CD4-positive, alpha-beta T cell (primary cell): Measurements from ENCODE around the gene SLC25A47. TPM values are rescaled to one million over a fixed set of nuclear protein-coding genes. Genes with fewer than 3 reads are reported as not detected.

Source experiments
- ATAC-seq: fragments of 200-7000 bp; cut with Tn5 transposase; one replicate; pipeline ENCODE4 v1.10.0; 2022; ENCODE audit warnings: mild to moderate bottlenecking; ENCODE audit not compliant: poor library complexity
- CTCF ChIA-PET: fragments of 350-600 bp; sonication (Branson Sonifier 250); formaldehyde crosslinking; loops from one replicate; lab custom pipeline; 2021; ENCODE audit warnings: antibody characterized with exemption, inconsistent platforms; lab: Charles Lee
- POLR2A ChIA-PET: fragments of 350-600 bp; sonication (Branson Sonifier 250); formaldehyde crosslinking; loops from one replicate; lab custom pipeline; 2021; ENCODE audit warnings: antibody characterized with exemption, inconsistent platforms; lab: Charles Lee
- DNase-seq, 14 experiments: peaks; one replicate each; pipeline ENCODE4 v3.0.0-alpha.2; 2013 to 2020; ENCODE audit warnings: mixed read lengths in 2 of 14
- H3K27ac ChIP-seq, 2 donors: one replicate each; pipeline versions ENCODE4 v1.5.1 to v1.7.0; 2013; ENCODE audit warnings: low read length in 2 of 2, low read depth in 1 of 2, mild to moderate bottlenecking in 1 of 2
- H3K27me3 ChIP-seq, 2 experiments: 1 replicate in 1 of 2; 2 replicates in 1 of 2; pipeline versions ENCODE4 v1.6.1 to v1.7.0; 2013; ENCODE audit warnings: low read length in 2 of 2, control low read depth in 1 of 2, mild to moderate bottlenecking in 1 of 2, moderate library complexity in 1 of 2; ENCODE audit not compliant: insufficient read depth in 2 of 2, control insufficient read depth in 1 of 2
- H3K36me3 ChIP-seq: one replicate; pipeline ENCODE4 v1.6.1; 2013; ENCODE audit warnings: low read length, control low read depth; ENCODE audit not compliant: insufficient read depth
- H3K4me1 ChIP-seq: one replicate; pipeline ENCODE4 v1.6.1; 2013; ENCODE audit warnings: low read length, control low read depth; ENCODE audit not compliant: insufficient read depth
- H3K4me3 ChIP-seq: one replicate; pipeline ENCODE4 v1.5.1; 2013; ENCODE audit warnings: mild to moderate bottlenecking, low read length, moderate library complexity
- H3K9me3 ChIP-seq, 2 experiments: 1 replicate in 1 of 2; 2 replicates in 1 of 2; pipeline versions ENCODE4 v1.6.1 to v1.7.0; 2013; ENCODE audit warnings: low read length in 2 of 2, mild to moderate bottlenecking in 2 of 2, control low read depth in 1 of 2, moderate library complexity in 1 of 2; ENCODE audit not compliant: control insufficient read depth in 1 of 2, insufficient read depth in 1 of 2
- H3K27ac Mint-ChIP-seq: one replicate; pipeline ENCODE4 v1.8.0; 2020; ENCODE audit warnings: mixed read lengths
- H3K27me3 Mint-ChIP-seq: one replicate; pipeline ENCODE4 v1.8.0; 2021; ENCODE audit warnings: mixed read lengths
- H3K36me3 Mint-ChIP-seq: one replicate; pipeline ENCODE4 v1.8.0; 2021; ENCODE audit warnings: low read depth, mixed read lengths
- H3K4me1 Mint-ChIP-seq: one replicate; pipeline ENCODE4 v1.8.0; 2021; ENCODE audit warnings: low read depth, mixed read lengths
- H3K4me3 Mint-ChIP-seq: one replicate; pipeline ENCODE4 v1.8.0; 2020; ENCODE audit warnings: mild to moderate bottlenecking, mixed read lengths
- H3K9me3 Mint-ChIP-seq: one replicate; pipeline ENCODE4 v1.8.0; 2020; ENCODE audit warnings: mixed read lengths
- CTCF ChIP-seq: fragments of 200-600 bp; IDR thresholded peaks from one replicate; pipeline ENCODE4 v1.8.0; 2022; ENCODE audit warnings: antibody characterized with exemption, mild to moderate bottlenecking
- intact Hi-C, 2 experiments: fragments of 100-400 bp; cut with DNase I in 1 of 2; cut with micrococcal nuclease in 1 of 2; formaldehyde crosslinking; loops; one replicate each; pipeline versions ENCODE4 v1.15.1 to v1.9.0; 2023 to 2025; cut with DNase I, micrococcal nuclease
- total RNA-seq, 174 experiments: library from RNA in 2 of 174; stranded (reverse) in 2 of 174; gene quantifications; one replicate each; pipeline ENCODE4 v1.2.3 and lab custom pipeline; 2021 to 2026

Gene SLC25A47
- total RNA-seq, 2 experiments from 2014 or later: not detected

DNA sequence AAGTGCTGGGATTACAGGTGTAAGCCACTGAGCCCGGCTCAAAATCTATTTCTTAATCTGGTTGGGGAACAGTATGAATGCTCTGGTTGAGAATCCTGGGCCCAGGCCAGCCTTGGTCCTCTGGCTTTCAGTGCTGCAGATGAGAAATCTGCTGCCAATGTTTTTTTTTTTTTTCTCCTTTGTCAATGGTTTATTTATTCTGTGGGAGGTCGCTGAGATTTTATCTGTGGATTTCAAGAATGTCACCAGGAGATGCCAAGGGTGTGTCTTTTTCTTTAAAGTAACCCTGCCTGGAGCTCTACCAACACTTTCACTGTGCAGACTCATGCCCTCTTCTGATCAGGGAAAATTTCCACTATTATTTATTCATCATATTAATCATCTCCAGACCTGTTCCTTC lies 20.5 kb upstream of the SLC25A47 start:
- Mint-ChIP-seq H3K9me3 (no peaks in the 10 kb centered on the region), H3K27me3 (peaks cover 10% of the 10 kb centered on the region), H3K4me1 (peaks cover 9% of the 10 kb centered on the region), H3K27ac (no peak overlapping the region), H3K36me3 (no peaks in the 10 kb centered on the region), H3K4me3 (peak overlapping the region; percentile 30)
- no peak overlapping the region for H3K4me3 ChIP-seq
- TF ChIP-seq CTCF: no peak
- H3K27ac ChIP-seq: no peak overlapping the region
- ATAC-seq: no peak
- no peak for DNase-seq
- H3K9me3 ChIP-seq: no peaks in the 10 kb centered on the region
- CTCF ChIA-PET: interaction anchor here (1.7 kb wide), 1 partner anchor 26 kb away, joined by 3 read pairs; no protein-coding TSS in a partner anchor
- intact Hi-C loops: no loop called here
- peaks cover 4 to 6% of the 10 kb centered on the region in 2 experiments for H3K27me3 ChIP-seq
- H3K36me3 ChIP-seq: no peaks in the 10 kb centered on the region
- peaks cover 33% of the 10 kb centered on the region for H3K4me1 ChIP-seq
- POLR2A ChIA-PET: no interaction called here

DNA sequence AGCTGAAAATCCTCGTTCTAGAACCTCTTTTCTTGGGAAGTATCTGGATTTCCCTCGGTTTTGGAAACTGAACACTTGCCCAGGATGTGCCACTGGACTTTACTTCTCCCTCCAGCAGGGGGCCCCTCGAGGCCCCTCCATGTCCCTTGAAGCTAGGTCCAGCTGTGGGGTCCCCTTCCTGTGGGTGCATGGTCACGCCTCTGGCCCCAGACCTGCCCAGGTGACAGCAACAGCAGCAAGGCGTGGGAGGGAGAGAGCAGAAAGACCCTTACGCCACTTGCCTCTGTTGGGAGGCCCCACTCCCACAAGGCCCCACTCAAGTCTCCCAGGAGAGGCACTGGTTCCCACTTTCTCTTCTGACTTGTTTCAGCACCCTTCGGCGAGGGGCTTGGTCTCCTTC lies 20.0 kb upstream of the SLC25A47 start:
- peaks cover 29% of the 10 kb centered on the region for H3K4me1 ChIP-seq
- no peak overlapping the region for H3K4me3 Mint-ChIP-seq
- no peak overlapping the region for H3K27ac Mint-ChIP-seq
- H3K9me3 ChIP-seq: no peaks in the 10 kb centered on the region
- peaks cover 10% of the 10 kb centered on the region for H3K27me3 Mint-ChIP-seq
- H3K36me3 Mint-ChIP-seq: no peaks in the 10 kb centered on the region
- H3K27ac ChIP-seq: no peak overlapping the region
- H3K4me3 ChIP-seq: no peak overlapping the region
- H3K27me3 ChIP-seq: peaks cover 4 to 6% of the 10 kb centered on the region in 2 experiments
- peak; percentile 48 for TF ChIP-seq CTCF
- ChIA-PET CTCF (interaction anchor here (0.8 to 1.7 kb wide), 3 partner anchors 14 to 27 kb away, joined by 3 to 5 read pairs (median 3); no protein-coding TSS in a partner anchor), POLR2A (no interaction called here)
- no peaks in the 10 kb centered on the region for H3K9me3 Mint-ChIP-seq
- peaks cover 9% of the 10 kb centered on the region for H3K4me1 Mint-ChIP-seq
- DNase-seq (peak in 1 of 14 experiments; percentile 14), ATAC-seq (no peak)
- intact Hi-C loops: no loop called here
- no peaks in the 10 kb centered on the region for H3K36me3 ChIP-seq

GRCh38 chr14:100303925-100304324 lies 19.2 kb upstream of the SLC25A47 start:
- H3K4me3 Mint-ChIP-seq: peak overlapping the region; percentile 48

More at GRCh38 chr14:100303925-100304324, 19.2 kb upstream of the SLC25A47 start:
- Histone ChIP-seq H3K4me1 (peaks cover 29% of the 10 kb centered on the region), H3K36me3 (no peaks in the 10 kb centered on the region), H3K27me3 (peaks cover 4 to 6% of the 10 kb centered on the region in 2 experiments), H3K27ac (no peak overlapping the region), H3K9me3 (no peaks in the 10 kb centered on the region), H3K4me3 (no peak overlapping the region)
- ChIA-PET CTCF (interaction anchor here (1.0 to 1.7 kb wide), 3 partner anchors 19 to 111 kb away, joined by 3 to 5 read pairs (median 5); no protein-coding TSS in a partner anchor), POLR2A (no interaction called here)
- ATAC-seq (no peak), DNase-seq (no peak)
- peaks cover 9% of the 10 kb centered on the region for H3K4me1 Mint-ChIP-seq
- H3K27me3 Mint-ChIP-seq: peaks cover 10% of the 10 kb centered on the region
- no peaks in the 10 kb centered on the region for H3K36me3 Mint-ChIP-seq
- no peak for TF ChIP-seq CTCF
- intact Hi-C loops: no loop called here
- H3K27ac Mint-ChIP-seq: no peak overlapping the region
- no peaks in the 10 kb centered on the region for H3K9me3 Mint-ChIP-seq
